HCT116 (cell line): Measurements from ENCODE around the gene TEX26. TPM values are rescaled to one million over a fixed set of nuclear protein-coding genes. Genes with fewer than 3 reads are reported as not detected.

Experiments used
- ATAC-seq: fragments of 200-7000 bp; cut with Tn5 transposase; 2 replicates; pipeline ENCODE4 v1.9.1; 2020; ENCODE audit warnings: mild to moderate bottlenecking, moderate library complexity
- BruUV-seq: library from RNA; stranded (reverse); fragments of 400-500 nt; replicated peaks from 2 replicates; lab custom pipeline; 2021; lab: Mats Ljungman, UMichigan
- CTCF ChIA-PET: fragments of 300-600 bp; sonication (Branson Sonifier 250); formaldehyde crosslinking; loops from one replicate; lab custom pipeline; 2021; ENCODE audit warnings: antibody characterized with exemption; lab: Charles Lee
- POLR2A ChIA-PET: fragments of 300-600, 350-600 bp; sonication (Branson Sonifier 250); formaldehyde crosslinking; loops from one replicate; lab custom pipeline; 2021; ENCODE audit warnings: antibody characterized with exemption; lab: Charles Lee
- RAD21 ChIA-PET, 2 experiments: fragments of 300-600 bp; sonication (Branson Sonifier 250); formaldehyde crosslinking; loops; one replicate each; lab custom pipeline; 2023; ENCODE audit warnings: low total read pairs in 2 of 2; ENCODE audit not compliant: uncharacterized antibody in 2 of 2, unreplicated experiment in 2 of 2, low non-redundant PET in 1 of 2; lab: Charles Lee
- DNase-seq: peaks from one replicate; pipeline ENCODE4 v3.0.0-alpha.2; 2010; ENCODE audit warnings: low read depth, low spot score
- H2AFZ ChIP-seq: fragments of 200-600 bp; shearing (Covaris generic), sonication (generic); 2 replicates; pipeline ENCODE4 v1.6.1; 2017; ENCODE audit warnings: low read depth, mixed run types, mixed read lengths, antibody characterized with exemption, low read length; ENCODE audit not compliant: poor library complexity, severe bottlenecking
- H3K27ac ChIP-seq: 2 replicates; pipeline ENCODE4 v1.5.1; 2012; ENCODE audit warnings: low read depth, low read length
- H3K27me3 ChIP-seq: fragments of 200-600 bp; sonication (generic); 2 replicates; pipeline ENCODE4 v1.6.1; 2016; ENCODE audit warnings: mixed run types, low read length, mixed read lengths; ENCODE audit not compliant: insufficient read depth
- H3K36me3 ChIP-seq, 2 experiments: fragments of 200-500 bp in 1 of 2; fragments of 200-600 bp in 1 of 2; sonication (Bioruptor generic) in 1 of 2; sonication (generic) in 1 of 2; 2 replicates each; pipeline versions ENCODE4 v1.5.1 to v1.6.1; 2014 to 2016; ENCODE audit warnings: low read length in 2 of 2, inconsistent platforms in 1 of 2, mixed read lengths in 1 of 2, mixed run types in 1 of 2; ENCODE audit not compliant: insufficient read depth in 2 of 2, control insufficient read depth in 1 of 2
- H3K4me1 ChIP-seq, 2 experiments: fragments of 200-600 bp in 1 of 2; sonication (generic) in 1 of 2; 2 replicates each; pipeline versions ENCODE4 v1.5.1 to v1.6.1; 2012 to 2017; ENCODE audit warnings: low read length in 2 of 2, inconsistent platforms in 1 of 2, mild to moderate bottlenecking in 1 of 2, mixed read lengths in 1 of 2, mixed run types in 1 of 2, moderate library complexity in 1 of 2; ENCODE audit not compliant: insufficient read depth in 2 of 2, control insufficient read depth in 1 of 2
- H3K4me2 ChIP-seq: fragments of 200-600 bp; sonication (generic); 2 replicates; pipeline ENCODE4 v1.6.1; 2017; ENCODE audit warnings: mixed run types, low read length, mixed read lengths
- H3K4me3 ChIP-seq, 2 experiments: fragments of 200-600 bp in 1 of 2; sonication (generic) in 1 of 2; replicated peaks in 1 of 2; 2 replicates each; pipeline ENCODE4 v1.5.1; 2011 to 2016; ENCODE audit warnings: low read length in 2 of 2, control low read depth in 1 of 2, low read depth in 1 of 2, mild to moderate bottlenecking in 1 of 2, mixed read lengths in 1 of 2, mixed run types in 1 of 2
- H3K79me2 ChIP-seq: fragments of 200-600 bp; sonication (generic); 2 replicates; pipeline ENCODE4 v1.6.1; 2017; ENCODE audit warnings: mild to moderate bottlenecking, mixed run types, low read length, moderate library complexity, mixed read lengths; ENCODE audit not compliant: insufficient read depth
- H3K9ac ChIP-seq: fragments of 200-600 bp; sonication (generic); 2 replicates; pipeline ENCODE4 v1.6.1; 2016; ENCODE audit warnings: low read length, mixed read lengths
- H3K9me2 ChIP-seq: fragments of 200-600 bp; sonication (generic), shearing (Covaris generic); 2 replicates; pipeline ENCODE4 v1.6.1; 2017; ENCODE audit warnings: mixed run types, mild to moderate bottlenecking, moderate library complexity; ENCODE audit not compliant: insufficient read depth
- H3K9me3 ChIP-seq, 2 experiments: fragments of 200-500 bp in 1 of 2; fragments of 200-600 bp in 1 of 2; sonication (Bioruptor generic) in 1 of 2; sonication (generic) in 1 of 2; 2 replicates each; pipeline ENCODE4 v1.6.1; 2014 to 2017; ENCODE audit warnings: low read length in 2 of 2, mixed read lengths in 2 of 2, inconsistent platforms in 1 of 2, low read depth in 1 of 2, mild to moderate bottlenecking in 1 of 2, mixed run types in 1 of 2, moderate library complexity in 1 of 2; ENCODE audit not compliant: control insufficient read depth in 1 of 2, insufficient read depth in 1 of 2
- H4K20me1 ChIP-seq: fragments of 200-600 bp; sonication (generic), shearing (Covaris generic); 2 replicates; pipeline ENCODE4 v1.6.1; 2017; ENCODE audit warnings: mixed run types, mild to moderate bottlenecking, moderate library complexity; ENCODE audit not compliant: insufficient read depth
- CBX3 ChIP-seq: IDR thresholded peaks from 2 replicates; pipeline ENCODE4 v1.6.1; 2012; ENCODE audit warnings: low read depth
- CEBPB ChIP-seq: IDR thresholded peaks from 2 replicates; pipeline ENCODE4 v1.6.1; 2012; ENCODE audit warnings: low read depth
- EGR1 ChIP-seq: IDR thresholded peaks from 2 replicates; pipeline ENCODE4 v1.6.1; 2012; ENCODE audit warnings: low read depth
- ELF1 ChIP-seq: IDR thresholded peaks from 2 replicates; pipeline ENCODE4 v1.6.1; 2012; ENCODE audit warnings: low read depth, borderline replicate concordance
- FOSL1 ChIP-seq: IDR thresholded peaks from 2 replicates; pipeline ENCODE4 v1.6.1; 2012; ENCODE audit warnings: low read depth
- POLR2A ChIP-seq: IDR thresholded peaks from 2 replicates; pipeline ENCODE4 v1.7.0; 2011; ENCODE audit warnings: borderline replicate concordance; ENCODE audit not compliant: insufficient read depth, insufficient read length; ENCODE audit errors: extremely low read depth
- POLR2AphosphoS5 ChIP-seq: IDR thresholded peaks from 2 replicates; pipeline ENCODE4 v1.6.1; 2011; ENCODE audit warnings: mild to moderate bottlenecking, low read depth, low read length, moderate library complexity
- RAD21 ChIP-seq: IDR thresholded peaks from 2 replicates; pipeline ENCODE4 v1.6.1; 2012; ENCODE audit warnings: low read depth, mild to moderate bottlenecking
- SIN3A ChIP-seq: IDR thresholded peaks from 2 replicates; pipeline ENCODE4 v1.6.1; 2012; ENCODE audit warnings: low read depth
- SRF ChIP-seq: IDR thresholded peaks from 2 replicates; pipeline ENCODE4 v1.6.1; 2012; ENCODE audit warnings: low read depth
- YY1 ChIP-seq: IDR thresholded peaks from 2 replicates; pipeline ENCODE4 v1.6.1; 2011; ENCODE audit warnings: low read length, low read depth, moderate library complexity, mild to moderate bottlenecking; ENCODE audit not compliant: insufficient replicate concordance; ENCODE audit errors: extremely low read depth
- ZFX ChIP-seq: fragments of 450-650 bp; IDR thresholded peaks from 2 replicates; pipeline ENCODE4 v1.6.1; 2017
- ZNF274 ChIP-seq: fragments of 200-500 bp; sonication (Bioruptor generic); IDR thresholded peaks from 2 replicates; pipeline ENCODE4 v1.6.1; 2014; ENCODE audit warnings: mild to moderate bottlenecking, low read depth, low read length, inconsistent platforms
- intact Hi-C: fragments of 100-400 bp; cut with micrococcal nuclease; formaldehyde crosslinking; loops from 2 replicates; pipeline ENCODE4 v1.10.0; 2022
- total RNA-seq: library from RNA; stranded (reverse); gene quantifications from one replicate; pipeline ENCODE4 v1.2.1, GENCODE V29; 2021; ENCODE audit not compliant: unreplicated experiment
- TF ChIP-seq, protein P1 (sequence below): IDR thresholded peaks from 2 replicates; pipeline ENCODE4 v1.6.1; 2012
- TF ChIP-seq, protein P2 (sequence below): IDR thresholded peaks from 2 replicates; pipeline ENCODE4 v1.6.1; 2012
- TF ChIP-seq, protein P3 (sequence below), 3 experiments: fragments of 200-600 bp in 1 of 3; sonication (generic) in 1 of 3; IDR thresholded peaks in 2 of 3; conservative IDR thresholded peaks in 1 of 3; 2 replicates each; pipeline ENCODE4 v1.5.1; 2012 to 2017; ENCODE audit warnings: low read depth in 2 of 3, low read length in 2 of 3, antibody characterized with exemption in 1 of 3, borderline replicate concordance in 1 of 3, control low read depth in 1 of 3, mild to moderate bottlenecking in 1 of 3, mixed read lengths in 1 of 3, mixed run types in 1 of 3, moderate library complexity in 1 of 3; ENCODE audit not compliant: insufficient read depth in 1 of 3
- TF ChIP-seq, protein P4 (sequence below): IDR thresholded peaks from 2 replicates; pipeline ENCODE4 v1.6.1; 2011; ENCODE audit warnings: mild to moderate bottlenecking, low read length, moderate library complexity; ENCODE audit not compliant: insufficient replicate concordance; ENCODE audit errors: extremely low read depth

Gene TEX26
- total RNA-seq, 1 experiment from 2014 or later, result not detected

DNA sequence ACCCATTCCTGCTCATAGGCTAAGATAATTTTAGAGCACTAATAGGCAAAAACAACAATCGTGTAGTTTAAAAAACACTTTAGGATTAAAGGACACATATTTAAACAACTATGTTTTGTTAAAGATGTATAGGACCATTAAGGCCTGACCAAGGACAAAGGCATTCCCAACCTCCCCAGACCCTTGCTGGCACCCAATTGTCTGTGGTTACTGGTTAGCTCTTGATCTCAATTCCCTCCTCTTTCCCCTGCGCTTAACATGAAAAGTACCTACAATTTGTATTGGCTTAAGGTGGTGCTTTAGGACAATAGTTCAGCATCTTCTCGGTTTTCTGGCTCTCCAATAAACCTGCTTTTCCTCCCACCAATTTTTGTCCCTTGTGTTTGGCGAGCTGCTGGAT, 51.0 kb downstream of the TEX26 start:
- H3K79me2 ChIP-seq, result no peaks in the 10 kb centered on the region
- H3K27ac ChIP-seq, result no peak overlapping the region
- ChIA-PET POLR2A (no interaction called here), RAD21 (no interaction called here), CTCF (no interaction called here)
- no peak overlapping the region for H3K9ac ChIP-seq
- intact Hi-C loops, result loop anchor here (10.0 kb wide), 1 partner anchor 59 kb away; no protein-coding TSS in a partner anchor
- H3K9me2 ChIP-seq, result no peaks in the 10 kb centered on the region
- H3K27me3 ChIP-seq, result no peaks in the 10 kb centered on the region
- no peak for DNase-seq
- H3K9me3 ChIP-seq, result no peaks in the 10 kb centered on the region
- H2AFZ ChIP-seq, result no peak overlapping the region
- no peak overlapping the region for H3K4me3 ChIP-seq
- no peaks in the 10 kb centered on the region for H4K20me1 ChIP-seq
- H3K4me1 ChIP-seq, result peaks cover 10 to 26% of the 10 kb centered on the region in 2 experiments; a peak in 3 of 4 replicates
- ATAC-seq, result no peak
- TF ChIP-seq ELF1 (no peak), ZNF274 (no peak), CEBPB (no peak), SIN3A (no peak), FOSL1 (no peak), POLR2AphosphoS5 (no peak), EGR1 (no peak), CBX3 (no peak), ZFX (no peak), SRF (no peak), POLR2A (no peak), RAD21 (no peak), YY1 (no peak)
- TF ChIP-seq, protein P1, sequence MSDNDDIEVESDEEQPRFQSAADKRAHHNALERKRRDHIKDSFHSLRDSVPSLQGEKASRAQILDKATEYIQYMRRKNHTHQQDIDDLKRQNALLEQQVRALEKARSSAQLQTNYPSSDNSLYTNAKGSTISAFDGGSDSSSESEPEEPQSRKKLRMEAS, result no peak
- TF ChIP-seq, protein P2, sequence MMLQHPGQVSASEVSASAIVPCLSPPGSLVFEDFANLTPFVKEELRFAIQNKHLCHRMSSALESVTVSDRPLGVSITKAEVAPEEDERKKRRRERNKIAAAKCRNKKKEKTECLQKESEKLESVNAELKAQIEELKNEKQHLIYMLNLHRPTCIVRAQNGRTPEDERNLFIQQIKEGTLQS, result no peak
- TF ChIP-seq, protein P3, sequence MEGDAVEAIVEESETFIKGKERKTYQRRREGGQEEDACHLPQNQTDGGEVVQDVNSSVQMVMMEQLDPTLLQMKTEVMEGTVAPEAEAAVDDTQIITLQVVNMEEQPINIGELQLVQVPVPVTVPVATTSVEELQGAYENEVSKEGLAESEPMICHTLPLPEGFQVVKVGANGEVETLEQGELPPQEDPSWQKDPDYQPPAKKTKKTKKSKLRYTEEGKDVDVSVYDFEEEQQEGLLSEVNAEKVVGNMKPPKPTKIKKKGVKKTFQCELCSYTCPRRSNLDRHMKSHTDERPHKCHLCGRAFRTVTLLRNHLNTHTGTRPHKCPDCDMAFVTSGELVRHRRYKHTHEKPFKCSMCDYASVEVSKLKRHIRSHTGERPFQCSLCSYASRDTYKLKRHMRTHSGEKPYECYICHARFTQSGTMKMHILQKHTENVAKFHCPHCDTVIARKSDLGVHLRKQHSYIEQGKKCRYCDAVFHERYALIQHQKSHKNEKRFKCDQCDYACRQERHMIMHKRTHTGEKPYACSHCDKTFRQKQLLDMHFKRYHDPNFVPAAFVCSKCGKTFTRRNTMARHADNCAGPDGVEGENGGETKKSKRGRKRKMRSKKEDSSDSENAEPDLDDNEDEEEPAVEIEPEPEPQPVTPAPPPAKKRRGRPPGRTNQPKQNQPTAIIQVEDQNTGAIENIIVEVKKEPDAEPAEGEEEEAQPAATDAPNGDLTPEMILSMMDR (IDR thresholded peaks at IDR 0.05 in 2 of 3, conservative IDR thresholded peaks at IDR 0.05 in 1 of 3; ENCODE audit: borderline replicate concordance in 1 of 3, insufficient read depth in 1 of 3, low read depth in 2 of 3, low read length in 2 of 3), result no peak
- TF ChIP-seq, protein P4, sequence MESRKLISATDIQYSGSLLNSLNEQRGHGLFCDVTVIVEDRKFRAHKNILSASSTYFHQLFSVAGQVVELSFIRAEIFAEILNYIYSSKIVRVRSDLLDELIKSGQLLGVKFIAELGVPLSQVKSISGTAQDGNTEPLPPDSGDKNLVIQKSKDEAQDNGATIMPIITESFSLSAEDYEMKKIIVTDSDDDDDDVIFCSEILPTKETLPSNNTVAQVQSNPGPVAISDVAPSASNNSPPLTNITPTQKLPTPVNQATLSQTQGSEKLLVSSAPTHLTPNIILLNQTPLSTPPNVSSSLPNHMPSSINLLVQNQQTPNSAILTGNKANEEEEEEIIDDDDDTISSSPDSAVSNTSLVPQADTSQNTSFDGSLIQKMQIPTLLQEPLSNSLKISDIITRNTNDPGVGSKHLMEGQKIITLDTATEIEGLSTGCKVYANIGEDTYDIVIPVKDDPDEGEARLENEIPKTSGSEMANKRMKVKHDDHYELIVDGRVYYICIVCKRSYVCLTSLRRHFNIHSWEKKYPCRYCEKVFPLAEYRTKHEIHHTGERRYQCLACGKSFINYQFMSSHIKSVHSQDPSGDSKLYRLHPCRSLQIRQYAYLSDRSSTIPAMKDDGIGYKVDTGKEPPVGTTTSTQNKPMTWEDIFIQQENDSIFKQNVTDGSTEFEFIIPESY, result no peak
- no peaks in the 10 kb centered on the region for H3K36me3 ChIP-seq
- H3K4me2 ChIP-seq, result no peak overlapping the region
- no TSS peak for BruUV-seq
